ENCODE data around the gene LCN10.
A peak's percentile ranks its signal among the peaks of the same experiment; 100 is the strongest.
"Not testable (repeated sequence)": the region's sequence is repeated elsewhere in the genome, so short reads cannot be mapped to it uniquely, and the experiment has no call there.

The LCN10 gene

DNA sequence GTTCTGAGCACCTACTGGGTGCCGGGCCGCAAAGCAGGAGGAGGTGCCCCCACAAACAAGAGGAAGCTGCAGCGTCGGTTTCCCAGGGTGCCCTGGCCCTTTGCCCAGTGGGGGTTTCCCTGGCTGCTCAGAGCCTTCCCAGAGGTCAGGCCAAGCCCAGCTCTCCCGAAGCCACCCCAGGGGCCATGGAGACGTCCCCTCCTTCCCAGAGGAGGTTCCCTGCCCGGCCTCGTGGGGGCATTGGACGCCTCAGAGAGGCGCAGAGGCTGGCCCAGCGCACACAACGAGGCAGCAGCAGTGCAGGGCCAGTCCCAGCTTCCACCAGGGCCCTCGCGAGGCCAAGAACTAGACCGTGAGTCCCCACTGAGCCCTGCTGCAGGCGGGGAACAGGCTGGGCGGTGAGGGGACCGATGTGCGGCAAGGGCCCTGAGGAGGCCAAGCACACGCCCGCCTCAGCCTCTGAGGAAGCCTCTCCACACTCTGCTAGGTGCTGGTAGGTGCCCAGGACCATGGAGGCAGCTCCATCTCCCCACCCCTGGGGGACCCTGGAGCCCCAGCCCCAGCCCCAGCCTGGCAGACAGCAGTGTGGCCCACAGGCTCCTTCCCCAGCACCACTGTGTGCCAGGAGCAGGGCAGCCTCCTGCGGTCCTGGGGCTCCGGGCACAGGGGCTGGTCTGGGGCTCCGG, 23.4 kb downstream of the LCN10 start:
- DNase-seq (ENCODE audit: low read depth), result no peak

DNA sequence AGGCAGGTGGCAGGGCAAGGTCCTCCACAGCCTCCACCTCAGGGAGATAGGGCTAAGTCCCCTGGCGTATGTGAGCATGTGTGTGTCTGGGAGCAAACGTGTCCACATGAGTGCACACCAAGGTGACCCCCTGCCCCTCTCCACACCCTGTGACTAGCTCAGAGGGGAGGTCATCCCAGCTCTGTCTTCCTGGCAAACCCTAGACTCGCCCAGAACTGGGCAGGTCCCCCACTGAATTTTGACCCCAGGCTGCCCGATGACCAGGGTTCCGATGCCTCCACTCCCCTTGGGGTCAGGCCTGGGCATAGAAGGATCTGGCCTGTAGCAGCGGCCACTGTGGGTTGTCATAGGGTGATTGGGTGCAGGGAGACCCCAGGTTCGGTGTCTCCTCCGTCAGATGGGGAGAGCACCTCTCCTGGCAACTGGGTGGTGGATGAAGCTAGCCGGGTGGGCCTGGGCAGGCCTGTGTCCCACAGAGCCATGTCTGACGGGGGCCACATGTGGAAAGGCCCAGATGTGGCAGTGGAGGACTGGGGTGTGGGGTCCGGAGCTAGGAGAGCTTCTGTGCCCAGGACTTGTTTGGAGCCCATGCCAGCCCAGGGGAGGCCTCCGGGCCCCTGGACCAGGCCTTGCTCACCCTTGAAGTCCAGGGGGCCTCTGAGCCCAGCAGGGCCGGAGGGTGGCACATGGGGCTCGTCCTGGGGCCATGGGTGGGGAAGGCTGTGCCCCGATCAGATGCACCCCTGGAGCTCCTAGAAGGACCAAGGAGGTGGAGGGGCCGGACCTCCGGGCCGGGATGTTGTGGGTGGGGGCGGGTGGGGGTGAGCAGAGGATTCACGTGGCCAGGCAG, 24.2 kb downstream of the LCN10 start:
- no peak for DNase-seq (ENCODE audit: low read depth)

DNA sequence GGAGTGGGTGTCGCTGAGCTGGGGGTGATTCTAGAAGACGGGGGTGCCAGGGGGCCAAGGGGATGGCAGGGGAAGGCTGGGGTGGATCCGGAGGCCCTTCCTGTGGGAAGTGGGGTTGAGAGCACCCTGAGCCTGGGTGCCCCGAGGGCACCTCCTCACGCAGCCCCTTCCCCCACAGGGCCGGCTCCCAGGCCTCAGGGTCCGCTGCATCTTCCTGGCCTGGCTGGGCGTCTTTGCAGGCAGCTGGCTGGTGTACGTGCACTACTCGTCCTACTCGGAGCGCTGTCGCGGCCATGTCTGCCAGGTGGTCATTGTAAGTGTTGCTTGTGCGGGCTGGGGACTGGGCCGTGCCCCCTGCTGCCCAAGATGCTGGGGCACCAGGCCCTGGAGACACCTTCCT, 25.3 kb downstream of the LCN10 start:
- DNase-seq (ENCODE audit: low read depth), result no peak

DNA sequence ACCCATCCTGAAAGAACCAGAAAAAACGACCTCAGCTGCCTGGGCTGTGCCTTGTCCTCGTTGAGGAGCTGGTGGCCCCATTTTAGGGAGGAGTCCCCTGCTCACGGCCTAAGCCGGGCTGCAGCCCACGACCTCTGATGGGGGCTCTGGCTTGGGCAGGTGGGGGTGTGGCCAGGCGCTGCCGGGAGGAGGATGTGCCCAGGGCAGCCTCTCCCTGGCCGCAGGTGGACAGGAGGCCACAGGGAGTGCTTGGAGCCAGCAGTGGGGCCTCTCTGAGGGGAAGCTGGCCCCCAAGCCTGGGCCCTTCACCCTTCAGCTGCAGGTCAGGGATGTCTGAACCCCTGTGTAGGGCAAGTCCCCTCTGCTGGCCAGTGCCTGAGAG, 27.9 kb downstream of the LCN10 start:
- no peak for DNase-seq (ENCODE audit: low read depth)

DNA sequence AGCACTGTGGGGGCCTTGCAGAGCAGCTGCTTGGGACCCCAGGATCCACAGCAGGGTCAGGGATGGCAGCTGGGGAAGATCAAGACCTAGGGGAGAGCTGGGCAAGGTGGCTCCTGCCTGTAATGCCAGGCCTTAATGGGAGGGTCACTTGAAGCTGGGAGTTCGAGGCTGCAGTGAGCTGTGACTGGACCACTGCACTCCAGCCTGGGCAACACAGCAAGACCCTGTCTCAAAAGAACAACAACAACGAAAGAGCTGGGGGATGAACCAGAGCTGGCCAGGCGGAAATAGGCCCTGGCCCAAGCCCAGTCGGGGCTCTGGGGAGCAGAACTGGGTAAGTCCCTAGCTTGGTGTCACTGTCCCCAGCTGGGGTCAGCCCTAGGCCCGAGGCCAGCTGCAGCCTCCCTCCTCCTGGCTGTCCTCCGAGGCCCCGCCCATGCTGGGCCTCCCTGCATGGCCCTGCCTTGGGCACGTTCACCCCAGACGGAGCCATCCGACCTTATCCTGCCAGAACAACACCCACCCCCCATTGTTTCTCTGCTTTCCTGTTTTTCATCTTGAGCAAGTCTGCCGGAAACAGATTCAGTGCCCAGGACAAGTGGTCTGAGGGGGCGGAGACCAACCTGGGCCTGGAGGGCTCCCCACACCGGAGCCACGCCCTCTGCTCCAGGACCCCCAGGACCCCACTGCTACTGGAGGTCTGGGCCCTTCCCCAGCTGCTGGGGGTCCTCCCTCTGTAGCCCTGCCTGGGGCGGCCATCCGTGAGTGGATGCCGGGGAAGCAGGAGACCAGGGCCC, 28.4 kb downstream of the LCN10 start:
- no peak for DNase-seq (ENCODE audit: low read depth)

DNA sequence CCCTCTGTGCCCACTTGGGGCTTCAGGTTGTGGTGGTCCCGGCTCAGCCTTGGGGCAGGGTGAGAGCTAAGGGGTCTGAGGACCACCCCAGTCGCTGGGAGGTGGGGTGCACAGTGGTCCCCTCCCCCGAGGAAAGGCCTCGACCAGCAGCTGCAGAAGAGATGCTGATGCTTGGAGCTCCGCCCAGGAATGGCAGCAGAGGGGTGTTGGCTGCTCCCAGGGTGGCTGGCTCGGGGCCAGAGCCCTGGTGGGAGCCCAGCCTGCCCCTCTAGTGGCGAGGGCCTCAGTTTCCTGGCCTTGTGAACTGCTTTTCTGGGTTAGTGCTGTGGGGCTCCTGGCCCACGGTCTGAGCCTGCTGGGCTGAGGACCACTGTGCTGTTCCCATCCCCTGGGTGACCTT, 29.2 kb downstream of the LCN10 start:
- DNase-seq (ENCODE audit: low read depth), result no peak

DNA sequence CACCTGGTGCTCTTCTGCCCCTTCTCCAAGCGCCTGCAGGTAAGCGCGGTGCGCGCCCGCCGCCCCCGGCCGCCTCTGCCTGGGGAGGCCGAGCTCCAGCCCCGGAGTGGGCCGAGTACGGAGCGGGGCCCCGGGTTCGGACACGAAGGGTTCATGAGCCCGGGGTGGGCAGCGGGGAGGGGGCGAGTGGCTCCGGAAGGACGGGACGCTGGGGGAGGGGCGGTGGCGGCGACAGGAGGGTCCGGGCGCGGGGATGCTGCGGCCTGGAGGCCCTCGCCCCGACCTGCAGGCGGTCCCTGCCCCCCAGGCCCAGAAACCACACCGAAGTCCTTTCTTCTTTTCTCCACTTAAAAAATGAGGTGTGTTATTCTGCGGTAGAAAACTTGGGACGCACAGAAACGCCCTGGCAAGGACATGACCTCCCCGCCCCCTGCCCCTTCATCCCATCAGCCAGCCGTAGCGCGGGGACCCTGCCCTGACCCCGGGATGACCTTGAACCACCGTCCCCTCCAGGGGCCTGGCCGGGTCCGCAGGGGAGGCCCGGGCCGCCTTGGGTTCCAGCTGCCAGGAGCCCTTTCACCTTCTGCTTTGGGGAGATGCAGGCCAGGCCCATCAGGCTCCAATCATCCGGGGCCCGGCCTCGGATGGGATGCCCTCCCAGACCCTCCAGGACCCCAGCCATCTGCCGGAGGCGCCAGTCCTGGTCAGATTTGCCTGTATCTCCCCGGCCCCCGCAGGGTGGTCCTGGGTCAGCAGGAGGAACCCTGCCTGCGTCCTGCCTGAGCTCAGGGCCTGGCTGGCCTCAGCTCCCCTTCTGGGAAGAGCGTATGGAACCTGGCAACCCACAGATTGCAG, 29.8 kb downstream of the LCN10 start:
- no peak for DNase-seq (ENCODE audit: low read depth)

DNA sequence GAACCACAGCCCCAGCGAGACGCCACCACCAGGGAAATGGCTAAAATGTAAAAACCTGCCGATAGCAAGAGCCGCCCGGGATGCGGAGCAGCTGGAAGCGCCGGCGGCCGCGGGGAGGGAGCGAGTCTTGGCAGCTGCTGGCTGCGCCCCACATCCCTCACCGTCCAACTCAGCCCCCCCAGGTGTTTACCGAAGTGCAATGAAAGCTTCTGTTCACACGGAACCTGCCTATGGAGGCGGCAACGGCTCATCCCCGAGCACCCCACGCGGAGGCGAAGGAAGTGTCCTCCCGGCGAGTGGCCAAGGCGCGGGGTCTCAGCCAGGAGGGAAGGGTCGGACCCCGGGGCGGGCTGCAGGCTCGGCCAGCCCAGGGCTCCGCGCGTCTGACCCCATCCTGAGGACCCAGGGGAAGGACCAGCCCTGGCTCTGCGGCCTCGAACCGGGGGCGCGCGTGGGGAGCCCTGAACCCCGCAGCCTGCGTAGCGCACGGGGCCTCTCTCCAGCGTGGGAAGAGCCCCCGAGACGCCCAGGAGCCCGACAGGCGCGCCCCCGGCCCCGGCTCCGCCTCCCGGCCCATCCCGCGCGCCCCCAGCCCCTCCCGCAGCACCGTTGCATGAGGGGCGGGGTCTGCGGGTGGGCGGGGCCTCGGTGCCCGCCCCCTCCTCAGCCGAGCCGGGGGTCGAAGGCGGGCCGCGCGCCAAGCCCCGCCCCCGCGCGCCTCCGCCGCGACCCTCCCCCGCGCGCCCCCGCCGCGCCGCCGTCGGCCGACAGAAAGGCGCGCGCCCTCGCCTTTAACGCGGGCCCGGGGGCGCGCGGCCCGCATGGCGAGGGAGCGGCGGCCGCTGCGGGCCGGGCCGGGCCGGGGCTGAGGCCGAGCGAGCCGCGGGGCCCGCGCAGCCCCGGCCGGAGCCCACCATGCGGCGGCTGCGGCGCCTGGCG, 30.7 kb downstream of the LCN10 start, which contains the start of gene DIPK1B:
DIPK1B (plus strand) TSS at position 822 of the 939 bp plus-strand sequence; CDS start at position 916, 94 bp downstream.
- no peak for DNase-seq (ENCODE audit: low read depth)

DNA sequence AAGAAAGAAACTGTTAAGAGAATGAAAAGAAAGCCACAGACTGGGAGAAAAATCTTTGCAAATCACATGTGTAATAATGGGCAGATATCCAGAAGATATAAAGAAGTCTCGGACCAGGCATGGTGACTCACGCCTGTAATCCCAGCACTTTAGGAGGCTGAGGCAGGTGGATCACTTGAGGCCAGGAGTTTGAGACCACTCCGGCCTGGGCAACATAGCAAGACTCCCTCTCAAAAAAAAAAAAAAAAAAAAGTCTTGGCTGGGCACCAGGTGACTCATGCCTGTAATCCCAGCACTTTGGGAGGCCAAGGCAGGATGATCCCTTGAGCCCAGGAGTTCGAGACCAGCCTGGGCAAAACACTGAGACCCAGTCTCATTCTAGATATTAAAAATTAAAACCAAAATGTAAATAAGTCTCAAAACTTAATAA, 31.5 kb downstream of the LCN10 start:
- not testable (repeated sequence) for DNase-seq (ENCODE audit: low read depth)

DNA sequence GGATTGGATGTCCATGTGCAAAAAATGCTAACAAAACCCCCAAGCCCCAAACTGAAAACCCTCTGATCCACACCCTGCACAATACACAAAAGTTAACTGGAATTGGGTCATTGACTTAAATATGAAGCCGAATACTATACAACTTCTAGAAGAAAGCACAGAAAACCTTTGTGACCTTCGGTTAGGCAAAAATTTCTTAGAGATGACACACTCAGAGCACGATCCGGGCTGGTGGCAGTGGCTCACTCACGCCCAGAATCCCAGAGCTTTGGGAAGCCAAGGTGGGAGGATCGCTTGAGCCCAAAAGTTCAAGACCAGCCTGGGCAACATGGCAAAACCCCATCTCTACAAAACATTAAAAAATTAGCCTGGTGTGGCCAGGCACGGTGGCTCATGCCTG, 32.2 kb downstream of the LCN10 start:
- DNase-seq (ENCODE audit: low read depth), result no peak

DNA sequence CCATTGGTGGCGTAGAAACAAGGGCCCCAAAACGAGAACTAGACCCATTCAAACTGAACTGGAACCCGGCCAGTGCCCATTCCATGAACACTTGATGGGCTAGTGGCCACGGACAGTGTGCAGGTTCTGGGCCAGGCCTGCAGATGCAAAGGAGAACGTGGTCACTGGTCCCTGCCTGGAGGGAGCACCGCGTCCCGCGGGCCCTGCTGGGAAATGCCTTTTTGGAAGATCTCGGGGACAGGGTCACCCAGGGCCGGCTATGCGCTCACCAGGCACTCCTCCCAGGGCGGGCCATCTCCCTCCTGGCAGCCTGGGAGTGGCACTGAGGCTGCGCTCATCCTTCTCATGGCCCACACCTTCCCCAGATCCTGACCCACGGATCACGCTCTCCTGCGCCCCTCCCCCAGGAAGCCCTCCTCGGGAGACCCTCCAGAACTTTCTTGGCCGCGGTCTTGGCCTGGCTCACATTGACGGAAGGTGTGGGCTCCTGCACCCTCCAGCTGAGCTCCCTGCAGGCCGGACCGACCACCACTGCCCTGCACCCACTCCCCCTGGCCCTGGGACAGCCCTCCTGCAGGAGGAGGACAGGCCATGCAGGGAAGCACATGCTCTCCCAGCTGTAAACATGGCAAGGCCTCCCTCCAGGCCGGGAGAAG, 33.2 kb downstream of the LCN10 start:
- DNase-seq (ENCODE audit: low read depth), result no peak

DNA sequence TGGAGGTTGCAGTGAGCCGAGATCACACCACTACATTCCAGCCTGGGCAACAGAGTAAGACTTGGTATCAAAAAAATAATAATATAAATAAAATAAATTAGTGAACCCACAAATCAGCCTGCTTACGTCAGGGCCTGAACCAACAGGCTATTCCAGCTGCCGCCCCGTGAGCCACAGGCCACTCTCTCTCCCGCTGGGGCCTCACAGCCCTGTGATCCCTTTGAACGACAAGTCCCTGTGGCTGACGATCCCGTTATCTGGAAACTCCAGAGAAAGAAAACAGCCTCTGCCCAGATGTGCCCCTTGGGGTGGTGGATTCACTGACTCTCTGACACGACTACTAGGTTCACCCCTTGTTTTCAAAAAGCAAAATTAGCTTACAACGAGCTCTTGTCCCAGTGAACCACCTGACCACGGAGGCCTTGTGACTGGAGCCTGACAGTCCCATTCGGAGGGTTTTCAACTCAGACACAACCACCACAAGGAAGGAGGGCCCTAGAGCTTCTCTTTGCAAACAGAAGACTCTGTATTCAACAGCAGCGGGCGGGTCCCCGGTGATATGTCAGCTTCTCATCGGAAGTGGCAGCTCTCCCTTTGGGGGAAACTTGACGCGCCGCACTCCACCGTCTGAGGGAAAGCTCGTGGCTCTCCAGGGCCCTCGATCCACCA, 34.8 kb downstream of the LCN10 start:
- no peak for DNase-seq (ENCODE audit: low read depth)

DNA sequence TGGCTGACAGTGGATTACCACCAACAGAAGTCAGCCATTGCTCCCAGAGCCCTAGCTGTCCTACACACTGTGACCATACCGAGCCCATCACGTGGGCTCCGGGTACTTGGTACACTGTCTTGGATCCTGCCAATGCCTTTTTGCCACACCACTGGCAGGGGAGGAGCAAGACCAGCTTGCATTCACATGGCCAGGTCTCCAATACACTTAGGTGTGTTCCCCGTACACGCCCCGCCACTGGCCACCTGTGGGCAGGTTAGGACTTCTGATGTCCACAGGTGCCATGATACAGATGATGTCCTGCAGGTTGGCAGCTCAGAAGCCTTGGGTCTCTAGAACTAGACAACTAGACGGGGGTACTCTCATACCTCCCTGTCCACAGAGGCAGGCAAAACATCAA, 35.7 kb downstream of the LCN10 start:
- no peak for DNase-seq (ENCODE audit: low read depth)

DNA sequence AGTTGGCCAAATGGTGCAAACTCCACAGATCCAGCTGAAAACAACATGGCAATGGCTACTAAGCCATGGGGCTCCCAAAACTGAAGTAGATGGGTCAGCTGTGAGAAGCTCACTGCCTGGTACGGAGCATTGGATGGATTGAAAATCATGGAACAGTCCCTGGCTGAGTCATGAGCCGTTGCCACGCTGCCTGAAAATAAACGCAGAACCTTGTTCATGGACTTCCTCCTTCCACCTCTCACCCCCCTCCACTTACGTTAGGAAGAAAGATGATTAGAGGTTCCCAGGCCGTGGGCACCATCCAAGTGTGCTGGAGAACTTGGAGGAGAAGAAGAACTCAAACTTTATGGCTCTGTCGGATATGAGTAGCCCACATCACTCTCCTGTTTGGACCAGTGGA, 37.2 kb downstream of the LCN10 start:
- no peak for DNase-seq (ENCODE audit: low read depth)

DNA sequence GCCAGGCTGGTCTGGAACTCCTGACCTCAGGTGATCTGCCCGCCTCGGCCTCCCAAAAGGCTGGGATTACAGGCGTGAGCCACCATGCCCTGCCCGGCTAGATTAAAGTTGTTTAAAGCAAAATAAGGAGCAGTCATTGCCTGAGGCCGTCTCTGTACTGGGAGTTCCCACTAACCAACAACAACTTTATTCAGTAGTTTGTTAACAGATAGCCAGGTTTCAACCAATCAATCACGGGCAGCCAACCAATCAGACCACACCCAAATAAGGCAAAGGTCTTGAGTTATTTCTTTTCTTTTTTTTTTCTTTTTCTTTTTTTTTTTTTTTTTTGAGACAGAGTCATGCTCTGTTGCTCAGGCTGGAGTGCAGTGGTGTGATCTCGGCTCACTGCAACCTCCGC, 38.0 kb downstream of the LCN10 start:
- DNase-seq (ENCODE audit: low read depth), result not testable (repeated sequence)

DNA sequence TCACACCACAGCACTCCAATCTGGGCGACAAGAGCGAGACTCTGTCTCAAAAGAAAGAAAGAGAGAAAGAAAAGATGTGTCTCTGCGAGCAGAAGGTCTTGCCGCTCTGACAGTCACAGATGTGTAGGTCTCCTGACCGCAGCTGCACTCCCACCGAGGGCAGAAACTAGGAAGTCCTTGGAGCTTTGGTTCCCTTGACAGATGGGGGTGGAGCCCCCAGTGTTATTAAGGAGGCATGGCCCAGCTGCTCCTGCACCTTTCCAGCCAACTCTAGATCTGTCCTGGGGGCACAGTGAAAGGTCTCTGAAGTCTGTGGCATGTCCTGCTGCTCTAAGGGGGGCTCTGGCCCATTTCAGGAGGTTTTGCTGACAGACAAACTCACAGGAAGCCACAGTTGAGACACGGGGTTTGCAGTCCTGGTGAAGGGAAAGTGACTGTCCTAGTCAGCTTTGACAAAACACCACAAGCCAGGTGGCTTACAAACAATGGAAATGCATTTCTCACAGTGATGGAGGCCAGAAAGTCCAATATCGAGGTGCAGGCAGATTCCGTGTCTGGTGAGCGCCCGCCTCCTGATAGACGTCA, 39.4 kb downstream of the LCN10 start:
- no peak for DNase-seq (ENCODE audit: low read depth)

DNA sequence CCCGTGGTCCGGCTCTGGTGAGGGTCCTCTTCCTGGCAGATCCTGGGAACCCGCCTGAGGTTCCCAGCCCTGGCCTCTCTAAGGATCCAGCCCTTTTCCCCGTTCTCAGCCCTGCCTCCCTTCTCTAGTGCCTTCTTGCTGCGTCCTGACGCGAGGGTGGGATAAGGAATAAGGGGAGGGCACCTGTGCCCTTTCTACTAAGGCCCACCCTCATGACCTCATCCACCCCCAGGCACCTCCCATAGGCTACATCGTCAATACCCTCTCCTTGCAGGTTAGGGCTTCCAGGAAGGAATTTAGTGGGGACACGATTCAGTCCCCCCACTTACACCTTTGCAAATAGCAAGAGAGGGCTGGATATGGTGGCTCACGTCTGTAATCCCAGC, 41.1 kb downstream of the LCN10 start:
- no peak for DNase-seq (ENCODE audit: low read depth)

DNA sequence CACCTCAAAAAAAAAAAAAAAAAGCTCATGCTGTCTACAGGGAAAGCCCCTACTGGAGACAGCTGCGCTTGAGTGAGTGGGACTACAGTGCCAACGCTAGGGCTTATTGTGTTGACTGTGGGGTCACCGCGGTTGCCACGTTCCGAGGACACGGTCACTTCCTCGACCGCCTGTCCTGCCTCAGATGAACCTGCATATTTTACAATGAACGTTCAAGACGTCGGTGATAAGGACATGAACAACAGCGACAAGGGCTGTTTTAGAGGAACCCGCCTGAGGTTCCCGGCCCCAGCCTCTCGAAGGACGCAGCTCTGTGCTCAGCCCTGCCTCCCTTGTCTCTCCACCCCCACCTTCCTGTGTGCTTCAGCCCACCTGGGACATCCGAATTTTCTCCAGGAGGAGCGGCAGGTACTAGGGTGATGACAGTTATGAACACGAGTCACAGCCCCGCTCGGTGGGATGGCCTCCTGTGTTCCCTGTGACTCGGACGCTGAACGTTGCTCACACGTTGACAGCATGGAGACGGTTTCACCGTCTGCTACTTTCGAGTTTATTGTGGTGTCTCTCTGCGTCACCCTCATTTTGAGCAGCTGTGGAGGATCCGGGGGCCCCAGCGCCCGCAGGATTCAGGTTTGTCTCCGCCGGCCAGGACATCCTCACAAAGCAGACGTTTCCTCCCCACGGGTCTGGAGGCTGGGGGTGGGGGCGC, 41.6 kb downstream of the LCN10 start:
- DNase-seq (ENCODE audit: low read depth), result peak; percentile 21
